ENCODE results near the gene PARL. TPM values are rescaled to one million over a fixed set of nuclear protein-coding genes. Genes with fewer than 3 reads are reported as not detected.

Gene PARL
- total and polyA plus RNA-seq, 10 of the 15 experiments (the other 5 are each of a cell fraction or from before 2014, with no cell fraction given) = 49.7 to 113 (median 77.2) TPM

DNA sequence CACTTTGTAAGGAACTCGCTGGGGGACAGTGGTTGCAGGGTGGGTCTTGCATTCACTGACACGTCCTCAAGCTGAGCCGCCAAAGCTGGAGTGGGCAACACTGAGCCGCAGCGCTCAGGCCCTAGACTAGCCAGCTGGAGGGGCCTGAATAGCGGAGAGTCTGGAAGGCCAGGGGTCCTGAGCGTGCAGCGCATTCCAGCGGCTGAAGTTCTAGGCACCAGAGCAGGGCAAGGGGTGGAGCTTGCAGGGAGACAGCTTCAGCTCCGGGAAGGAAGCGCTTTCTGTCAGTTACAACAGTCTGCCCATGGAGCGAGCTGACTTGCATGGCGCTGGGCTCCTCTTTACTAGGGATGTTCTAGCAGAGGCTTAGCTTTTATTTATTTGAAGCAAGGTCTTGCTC is 62.0 kb downstream of the PARL start:
- ATAC-seq (no peak), FAIRE-seq (no peak), DNase-seq (ENCODE audit: low read depth, low spot score) (no peak)
- H3K27me3 ChIP-seq (replicated peaks in 1 of 2; ENCODE audit: control insufficient read depth in 2 of 2, insufficient read depth in 2 of 2, low read length in 1 of 2) = no peaks in the 10 kb centered on the region
- in situ Hi-C loops (cut with MboI) (no loop called here), intact Hi-C loops (cut with micrococcal nuclease; ENCODE audit: unreplicated experiment) (no loop called here)
- POLR2A ChIA-PET = no interaction called here
- no peak overlapping the region for H3K9ac ChIP-seq (ENCODE audit: control insufficient read depth, insufficient read depth, low read length)
- CTCF ChIA-PET = interaction anchor here (0.5 kb wide), 1 partner anchor 26 kb away, joined by 3 read pairs; no protein-coding TSS in a partner anchor
- H3K27ac ChIP-seq (ENCODE audit: control insufficient read depth, insufficient read depth) = no peak overlapping the region
- no peak overlapping the region for H2AFZ ChIP-seq (ENCODE audit: control insufficient read depth, low read depth, low read length)
- H3K4me3 ChIP-seq = no peak overlapping the region
- H3K36me3 ChIP-seq (ENCODE audit: control insufficient read depth in 2 of 2, insufficient read depth in 2 of 2, low read length in 1 of 2) = no peaks in the 10 kb centered on the region
- TF ChIP-seq TARDBP (IDR thresholded peaks at IDR 0.05; ENCODE audit: borderline replicate concordance) (no peak), PAX5 (IDR thresholded peaks at IDR 0.05; ENCODE audit: borderline replicate concordance, low read depth, low read length) (no peak), MYB (IDR thresholded peaks at IDR 0.05; ENCODE audit: borderline replicate concordance, low read depth, low read length) (no peak), MTA2 (IDR thresholded peaks at IDR 0.05; ENCODE audit: low read depth) (no peak), IKZF2 (IDR thresholded peaks at IDR 0.05) (no peak), MXI1 (IDR thresholded peaks at IDR 0.05; ENCODE audit: low read depth, low read length) (no peak), IRF4 (IDR thresholded peaks at IDR 0.05; ENCODE audit: low read depth, low read length) (no peak), HDGF (IDR thresholded peaks at IDR 0.05) (no peak), PAX8 (IDR thresholded peaks at IDR 0.05) (no peak)
- TF ChIP-seq, protein P1, sequence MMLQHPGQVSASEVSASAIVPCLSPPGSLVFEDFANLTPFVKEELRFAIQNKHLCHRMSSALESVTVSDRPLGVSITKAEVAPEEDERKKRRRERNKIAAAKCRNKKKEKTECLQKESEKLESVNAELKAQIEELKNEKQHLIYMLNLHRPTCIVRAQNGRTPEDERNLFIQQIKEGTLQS (IDR thresholded peaks at IDR 0.05; ENCODE audit: borderline replicate concordance, extremely low read depth, low read depth, low read length) = no peak
- no TSS peak for BruUV-seq (replicated peaks)
- H3K9me3 ChIP-seq (replicated peaks; ENCODE audit: control insufficient read depth, insufficient read depth, low read length) = no peaks in the 10 kb centered on the region
- SMC1A ChIA-PET (ENCODE audit: uncharacterized antibody, unreplicated experiment) = no interaction called here
- RAD21 ChIA-PET (ENCODE audit: unreplicated experiment) = no interaction called here
- no peaks in the 10 kb centered on the region for H4K20me1 ChIP-seq (ENCODE audit: control insufficient read depth, insufficient read depth)
- peaks cover 10% of the 10 kb centered on the region for H3K4me1 ChIP-seq (ENCODE audit: control insufficient read depth, insufficient read depth, low read length)
- H3K79me2 ChIP-seq (ENCODE audit: control insufficient read depth, insufficient read depth, low read length) = no peaks in the 10 kb centered on the region
- 85% methylated on average over 13 of the region's 13 CpGs for WGBS (ENCODE audit: insufficient coverage, insufficient replicate concordance, low lambda C conversion rate, missing lambda C conversion rate)
- H3K4me2 ChIP-seq (ENCODE audit: control insufficient read depth, insufficient read depth) = no peak overlapping the region
